NCI-H2107 treated with DMSO at 0.1 percent for 48 hours (cell line): ENCODE results near the gene ALG9.
"Not testable (repeated sequence)": the region's sequence is repeated elsewhere in the genome, so short reads cannot be mapped to it uniquely, and the experiment has no call there.

Experiments
- DNase-seq: peaks from one replicate; lab custom pipeline; 2025; ENCODE audit not compliant: unreplicated experiment; lab: John Stamatoyannopoulos, UW

Gene ALG9

GRCh38 chr11:111798279-111798678, 73.1 kb downstream of the ALG9 start:
- peak; percentile 88 for DNase-seq

- no peak for DNase-seq
These were observed 74.2 kb downstream of the ALG9 start for GRCh38 chr11:111797145-111797581.

- DNase-seq: no peak
These were observed 74.7 kb downstream of the ALG9 start for GRCh38 chr11:111796696-111797095.

GRCh38 chr11:111795334-111795985, 75.9 kb downstream of the ALG9 start:
- DNase-seq: no peak

- DNase-seq: no peak
These were observed 77.5 kb downstream of the ALG9 start for GRCh38 chr11:111793863-111794262.

- no peak for DNase-seq
These were observed 78.4 kb downstream of the ALG9 start for GRCh38 chr11:111792955-111793500.

GRCh38 chr11:111792314-111792713, 79.1 kb downstream of the ALG9 start:
- DNase-seq: no peak

GRCh38 chr11:111788464-111788863, 82.9 kb downstream of the ALG9 start:
- DNase-seq: no peak

- DNase-seq: no peak
These were observed 83.3 kb downstream of the ALG9 start for GRCh38 chr11:111788051-111788450.

GRCh38 chr11:111785886-111786412, 85.4 kb downstream of the ALG9 start:
- no peak for DNase-seq

GRCh38 chr11:111785076-111785475, 86.3 kb downstream of the ALG9 start:
- DNase-seq: no peak

GRCh38 chr11:111784311-111784710, 87.1 kb downstream of the ALG9 start:
- not testable (repeated sequence) for DNase-seq

GRCh38 chr11:111782109-111782741, 89.2 kb downstream of the ALG9 start:
- no peak for DNase-seq

- DNase-seq: no peak
These were observed 92.3 kb downstream of the ALG9 start for GRCh38 chr11:111779118-111779517.

- DNase-seq: no peak
These were observed 93.3 kb downstream of the ALG9 start for GRCh38 chr11:111778047-111778558.

GRCh38 chr11:111777094-111778046, 94.0 kb downstream of the ALG9 start:
- DNase-seq: peak; percentile 63

GRCh38 chr11:111776398-111777093, 94.8 kb downstream of the ALG9 start:
- no peak for DNase-seq

- no peak for DNase-seq
These were observed 96.2 kb downstream of the ALG9 start for GRCh38 chr11:111774955-111775710.

- DNase-seq: no peak
These were observed 98.8 kb downstream of the ALG9 start for GRCh38 chr11:111772535-111772934.

- DNase-seq: not testable (repeated sequence)
These were observed 100.2 kb downstream of the ALG9 start for GRCh38 chr11:111771205-111771604.
